Skeletal muscle tissue (tissue), 4 donors: ENCODE measurements around the gene SCGB1A1. TPM values are rescaled to one million over a fixed set of nuclear protein-coding genes. Genes with fewer than 3 reads are reported as not detected.
A peak's percentile ranks its signal among the peaks of the same experiment; 100 is the strongest.

ENCODE experiments used
- H3K27ac ChIP-seq: one replicate; pipeline ENCODE4 v1.7.0; 2013; ENCODE audit warnings: mild to moderate bottlenecking, low read depth, low read length, inconsistent platforms
- H3K27me3 ChIP-seq, 3 donors: one replicate each; pipeline ENCODE4 v1.7.0; 2013; ENCODE audit warnings: low read length in 3 of 3; ENCODE audit not compliant: control insufficient read depth in 3 of 3, insufficient read depth in 3 of 3
- H3K36me3 ChIP-seq, 3 donors: one replicate each; pipeline ENCODE4 v1.7.0; 2013; ENCODE audit warnings: low read length in 3 of 3; ENCODE audit not compliant: control insufficient read depth in 3 of 3, insufficient read depth in 3 of 3
- H3K4me1 ChIP-seq, 3 donors: one replicate each; pipeline ENCODE4 v1.7.0; 2013; ENCODE audit warnings: low read length in 3 of 3, mild to moderate bottlenecking in 3 of 3; ENCODE audit not compliant: control insufficient read depth in 3 of 3, insufficient read depth in 3 of 3
- H3K4me3 ChIP-seq, 3 donors: one replicate each; pipeline ENCODE4 v1.7.0; 2013; ENCODE audit warnings: low read length in 3 of 3
- H3K9ac ChIP-seq, 3 donors: one replicate each; pipeline ENCODE4 v1.7.0; 2013; ENCODE audit warnings: low read length in 3 of 3, mild to moderate bottlenecking in 3 of 3, moderate library complexity in 2 of 3, low read depth in 1 of 3
- H3K9me3 ChIP-seq, 3 donors: one replicate each; pipeline ENCODE4 v1.7.0; 2013; ENCODE audit warnings: low read length in 3 of 3; ENCODE audit not compliant: control insufficient read depth in 3 of 3
- total RNA-seq: library from RNA; depleted of rRNA; stranded (reverse); fragments of >200 nt; gene quantifications from one replicate; pipeline ENCODE4 v1.2.3, GENCODE V29; 2014
- donor health status: Osteomylitis.

SCGB1A1 gene
- total RNA-seq, 1 donor from 2014 or later, result not detected

- H3K36me3 ChIP-seq, result no peaks in the 10 kb centered on the region
- no peaks in the 10 kb centered on the region for H3K9me3 ChIP-seq
- no peak overlapping the region for H3K4me3 ChIP-seq
- H3K27ac ChIP-seq, result no peak overlapping the region
- no peaks in the 10 kb centered on the region for H3K27me3 ChIP-seq
- H3K9ac ChIP-seq, result peak overlapping the region in 1 of 3 donors; percentile 14
- no peaks in the 10 kb centered on the region for H3K4me1 ChIP-seq
These were observed 53.4 kb downstream of the SCGB1A1 start for GRCh38 chr11:62472063-62472884.

Other genes with a start within 250 kb of the SCGB1A1 start
- not detected for gene SCGB1D1, start 228.8 kb upstream of the SCGB1A1 start, total RNA-seq
- not detected for gene SCGB2A1, start 210.4 kb upstream of the SCGB1A1 start, total RNA-seq
- not detected for gene SCGB1D2, start 176.8 kb upstream of the SCGB1A1 start, total RNA-seq
- not detected for gene SCGB2A2, start 148.9 kb upstream of the SCGB1A1 start, total RNA-seq
- not detected for gene SCGB1D4, start 120.0 kb upstream of the SCGB1A1 start, total RNA-seq
- gene ASRGL1, start 81.6 kb upstream of the SCGB1A1 start, total RNA-seq, result 3.7 TPM
- gene AHNAK, start 127.8 kb downstream of the SCGB1A1 start, total RNA-seq, result 432 TPM
- 2,520 TPM for gene EEF1G, start 154.9 kb downstream of the SCGB1A1 start, total RNA-seq
- 4.2 TPM for gene TUT1, start 172.5 kb downstream of the SCGB1A1 start, total RNA-seq
- gene MTA2, start 182.8 kb downstream of the SCGB1A1 start, total RNA-seq, result 63.7 TPM
- 7.3 TPM for gene EML3, start 193.7 kb downstream of the SCGB1A1 start, total RNA-seq
- 1.6 TPM for gene ROM1, start 194.2 kb downstream of the SCGB1A1 start, total RNA-seq
- gene B3GAT3, start 203.0 kb downstream of the SCGB1A1 start, total RNA-seq, result 8.4 TPM
- 99.7 TPM for gene GANAB, start 227.6 kb downstream of the SCGB1A1 start, total RNA-seq
- 15.1 TPM for gene INTS5, start 234.3 kb downstream of the SCGB1A1 start, total RNA-seq
- gene C11orf98, start 246.2 kb downstream of the SCGB1A1 start, total RNA-seq, result 22.4 TPM
- gene CSKMT, start 246.3 kb downstream of the SCGB1A1 start, total RNA-seq, result 4.7 TPM